Measurements from ENCODE around the gene GABRR2.
"Not testable (repeated sequence)": the region's sequence is repeated elsewhere in the genome, so short reads cannot be mapped to it uniquely, and the experiment has no call there.

GABRR2 gene

DNA sequence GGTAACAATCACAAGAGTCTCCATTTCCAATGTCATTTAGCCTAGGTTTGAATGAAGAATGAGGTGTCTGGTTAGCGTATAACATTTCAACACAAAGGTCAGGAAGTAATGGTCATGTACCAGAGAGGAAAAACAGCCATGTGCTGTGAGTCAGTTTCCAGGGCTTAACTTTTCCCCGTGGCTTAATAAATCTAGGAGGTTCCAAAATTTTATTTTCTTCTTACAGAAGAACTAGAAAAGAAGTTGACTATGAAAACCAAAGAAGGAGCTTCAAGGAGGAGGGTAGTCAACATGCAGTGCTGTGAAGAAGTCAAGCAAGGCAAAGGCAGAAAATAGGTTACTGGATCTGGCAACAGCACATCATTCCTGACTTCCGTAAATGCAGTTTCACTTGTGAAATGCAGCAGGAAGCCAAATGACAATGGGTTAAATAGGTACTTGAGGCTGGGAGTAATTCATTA lies 8.4 kb upstream of the GABRR2 start:
- no peak for DNase-seq

DNA sequence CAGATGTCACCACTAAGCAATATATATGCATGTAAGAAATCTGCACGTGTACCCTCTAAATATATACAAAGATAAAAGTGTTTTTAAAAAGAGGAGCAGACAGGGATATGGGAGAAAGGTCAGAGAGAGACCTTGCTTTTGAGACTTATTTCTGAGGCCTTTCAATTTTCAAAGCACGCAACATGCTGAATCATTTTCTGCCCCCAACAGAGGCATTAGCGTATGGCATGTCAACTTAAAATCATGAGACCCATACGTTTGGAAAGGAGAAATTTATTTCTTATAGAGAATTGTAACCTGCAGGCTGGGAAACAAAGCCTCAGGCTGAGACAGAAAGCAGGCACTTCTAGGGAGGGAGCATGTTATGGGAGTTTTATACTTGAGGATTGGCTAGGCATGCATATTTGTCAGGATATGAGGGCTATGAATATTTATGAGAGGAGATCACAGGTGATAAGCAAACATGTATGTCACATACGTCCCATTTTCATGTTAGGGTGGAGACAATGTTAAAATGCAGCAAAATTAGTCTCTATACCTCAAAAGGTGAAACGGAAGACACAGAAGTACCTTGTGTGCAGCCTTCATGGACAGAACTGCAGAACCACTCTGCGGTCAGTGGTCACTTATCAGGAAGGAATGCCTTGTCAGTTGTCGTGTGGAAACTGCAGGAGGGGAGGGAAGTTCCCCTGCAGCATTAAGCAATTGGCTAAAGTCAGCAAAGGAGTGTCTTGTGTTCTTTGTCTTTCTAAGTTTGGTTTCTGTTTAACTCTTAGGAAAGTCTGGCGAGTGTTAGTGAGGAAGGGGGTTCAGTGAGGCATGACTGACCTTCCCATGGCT lies 6.3 kb upstream of the GABRR2 start:
- no peak for DNase-seq

DNA sequence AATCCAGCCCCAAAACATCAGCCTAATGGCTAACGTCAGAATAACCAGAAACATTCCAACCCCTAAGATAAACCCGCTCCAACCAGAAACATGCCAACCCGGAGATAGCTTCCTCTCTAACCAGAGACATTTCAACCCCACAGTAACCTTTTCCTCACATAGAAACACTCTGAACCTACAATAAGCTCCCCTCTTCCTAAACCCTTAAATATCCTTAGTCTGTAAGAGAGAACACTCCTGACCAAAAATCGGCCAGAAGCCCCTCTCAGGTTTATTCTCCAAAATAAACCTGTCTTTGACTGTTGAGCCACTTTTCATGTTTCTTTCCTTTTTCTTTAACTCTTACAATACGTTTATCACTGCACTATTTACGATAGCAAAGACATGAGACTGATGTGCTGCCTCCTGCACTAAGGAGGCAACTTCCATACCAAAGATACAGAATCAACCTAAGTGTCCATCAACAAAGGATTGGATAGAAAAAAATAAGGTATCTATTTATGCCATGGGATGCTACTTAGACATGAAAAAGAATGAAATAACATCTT lies 5.0 kb upstream of the GABRR2 start:
- no peak for DNase-seq

DNA sequence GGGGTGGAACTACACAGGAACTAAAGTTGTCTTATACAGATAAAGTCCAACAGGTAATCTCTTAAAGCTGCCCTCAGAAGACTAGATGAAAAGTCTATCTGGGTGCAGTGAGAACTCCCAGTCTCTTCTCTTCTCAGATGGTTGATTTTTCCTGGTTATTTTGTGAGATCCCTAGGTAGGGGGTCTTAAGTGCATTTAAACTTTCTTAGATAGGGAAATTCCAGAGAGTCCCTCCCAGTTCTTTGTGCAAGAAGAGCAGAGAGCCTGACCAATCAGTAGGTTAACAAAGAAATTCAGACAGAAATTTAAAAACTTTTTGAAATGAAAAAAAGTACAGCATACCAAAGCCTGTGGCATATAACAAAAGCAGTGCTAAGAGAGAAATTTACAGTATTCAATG lies 2.0 kb upstream of the GABRR2 start:
- DNase-seq = no peak

DNA sequence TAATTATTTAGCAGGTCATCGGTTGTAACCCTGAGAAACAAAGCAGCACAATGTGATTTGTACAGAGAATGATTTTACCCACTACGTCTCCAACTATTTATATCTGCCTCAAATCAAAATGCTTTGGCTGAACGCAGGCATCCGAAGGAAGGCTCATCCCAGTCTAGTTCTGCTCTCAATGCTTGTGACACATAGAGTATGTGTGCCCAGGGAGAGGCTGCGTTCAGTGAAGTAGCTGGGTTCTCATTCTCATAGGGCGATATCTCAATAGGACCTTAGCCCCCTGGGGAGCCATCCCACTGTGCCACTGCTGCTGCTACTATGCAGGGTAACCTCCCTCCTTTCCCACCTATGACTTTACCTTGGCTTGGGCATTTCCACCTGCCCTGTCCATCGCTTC lies 407 bp downstream of the GABRR2 start:
- no peak for DNase-seq

DNA sequence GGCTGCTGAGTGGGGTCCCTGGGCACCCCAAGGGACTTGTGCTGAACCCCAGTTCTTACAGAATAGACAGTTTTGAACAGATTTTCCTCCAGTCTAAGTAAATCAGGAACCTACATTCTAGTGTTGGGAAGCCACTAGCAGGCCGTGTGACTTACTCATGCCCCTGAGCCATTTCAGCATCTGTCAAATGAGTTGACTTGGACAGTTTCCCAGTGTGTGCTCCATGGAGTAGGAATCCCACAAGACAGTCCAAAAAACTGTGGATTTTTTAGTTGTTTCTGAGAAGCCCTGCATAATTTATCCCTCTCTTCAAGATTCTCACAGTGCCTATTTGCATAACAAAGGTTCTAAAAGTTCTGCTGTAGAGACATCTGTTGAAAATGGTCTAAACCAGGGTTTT lies 2.1 kb downstream of the GABRR2 start:
- DNase-seq = peak; percentile 88

DNA sequence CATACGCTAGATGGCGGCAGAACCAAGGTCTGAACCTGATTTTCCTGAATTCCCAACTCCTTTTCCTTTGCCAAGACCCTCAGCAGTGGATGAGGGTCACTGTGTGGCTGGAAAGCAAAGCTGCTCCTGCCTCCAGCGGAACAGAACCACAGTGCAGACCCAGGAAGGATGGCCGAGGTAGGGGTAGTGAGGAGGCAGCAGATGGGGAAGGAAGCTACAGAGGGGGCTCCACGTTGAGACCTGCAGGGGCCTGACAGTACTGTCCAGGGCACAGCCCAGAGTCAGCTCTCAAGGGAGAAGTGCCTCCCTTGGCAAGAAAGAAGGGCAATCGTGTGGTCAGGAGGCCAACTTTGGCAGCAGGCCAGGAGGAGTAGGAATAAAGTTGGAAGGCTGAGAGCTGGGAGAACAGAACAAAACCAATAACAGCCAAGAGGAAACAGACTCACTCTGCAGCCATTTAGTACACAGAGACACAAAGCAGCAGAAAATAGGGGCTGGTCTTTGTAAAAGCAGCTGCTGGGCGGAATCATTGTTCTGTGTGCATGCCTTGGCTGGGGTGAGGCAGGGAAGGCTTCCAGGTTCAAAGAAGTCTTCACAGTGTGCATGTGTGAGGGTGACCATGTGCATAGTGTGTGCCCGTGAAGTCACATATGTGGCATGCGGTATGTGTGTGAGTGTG lies 3.1 kb downstream of the GABRR2 start:
- DNase-seq = peak; percentile 63

DNA sequence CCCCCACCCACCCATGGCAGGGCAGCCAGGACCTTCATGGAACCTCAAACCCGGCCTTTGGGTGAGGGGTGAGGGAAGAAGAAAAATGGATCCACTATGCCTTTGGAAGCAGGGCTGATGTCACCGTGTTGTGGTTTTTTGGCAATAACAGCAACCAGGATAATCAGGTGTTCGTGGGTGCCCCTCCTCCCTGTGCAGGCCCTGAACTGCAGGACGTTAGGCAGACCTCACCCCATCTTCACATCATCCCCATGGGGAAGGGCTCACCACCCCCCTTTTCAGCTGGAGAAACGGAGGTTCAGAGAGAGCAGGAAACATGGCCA lies 3.6 kb downstream of the GABRR2 start:
- DNase-seq = no peak

DNA sequence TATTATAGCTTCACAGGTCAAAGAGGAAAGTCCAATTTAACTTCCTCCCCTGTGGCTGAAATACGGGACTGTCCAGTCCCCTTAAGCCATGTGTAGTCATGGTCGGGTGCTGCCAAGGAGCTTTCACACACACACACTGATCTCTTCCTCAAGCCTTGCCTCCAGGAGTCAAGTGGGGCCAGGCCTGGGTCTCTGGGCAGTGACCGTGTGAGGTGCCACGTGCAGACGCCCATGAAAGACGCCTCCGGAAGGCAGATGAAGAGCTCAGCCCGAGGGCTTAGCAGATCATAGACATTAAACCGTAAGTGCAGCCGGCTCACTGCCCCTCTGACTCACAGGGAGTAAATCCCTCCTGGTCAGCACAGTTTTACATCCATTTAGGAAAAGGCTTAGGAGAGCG lies 4.2 kb downstream of the GABRR2 start:
- peak; percentile 4 for DNase-seq

DNA sequence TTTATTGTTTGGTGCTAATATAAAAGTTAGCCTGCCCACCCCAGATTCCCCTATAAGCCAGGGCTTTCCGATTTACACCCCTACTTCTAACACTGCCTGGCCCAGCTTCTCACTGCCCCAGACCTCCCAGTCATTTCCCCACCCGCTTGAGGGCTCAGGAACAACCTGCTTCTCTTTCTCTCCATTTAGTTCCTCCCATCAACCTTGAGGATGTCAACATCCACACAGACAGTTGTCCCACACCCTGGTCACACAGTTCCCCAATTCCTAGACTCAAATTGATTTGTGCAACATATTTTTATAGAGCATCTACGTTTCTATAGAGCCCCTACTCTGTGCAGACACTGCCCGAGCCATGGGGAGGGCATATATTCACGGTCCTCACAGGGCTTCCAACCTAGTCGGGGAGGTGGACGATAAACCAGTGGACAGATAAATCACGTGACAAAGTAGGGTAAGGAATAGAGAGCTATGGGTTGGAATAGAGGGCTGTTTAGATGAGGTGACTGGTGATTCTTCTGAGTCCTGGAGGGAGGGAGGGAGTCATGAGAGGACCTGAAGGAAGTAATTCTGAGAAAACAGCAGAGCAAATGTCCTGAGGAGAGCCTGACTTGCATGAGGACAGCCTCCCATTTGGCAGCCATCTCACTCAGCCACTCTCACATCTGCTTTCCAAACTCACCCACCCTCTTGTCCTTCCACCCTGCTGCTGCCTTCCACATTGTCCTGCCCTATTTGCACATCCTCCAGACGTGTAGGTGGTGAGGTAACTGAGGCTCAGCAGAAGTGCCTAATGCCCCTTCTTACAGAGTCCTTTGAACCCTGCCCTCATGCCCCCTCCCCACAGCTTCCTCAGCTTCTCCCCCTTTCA lies 6.3 kb downstream of the GABRR2 start:
- no peak for DNase-seq

DNA sequence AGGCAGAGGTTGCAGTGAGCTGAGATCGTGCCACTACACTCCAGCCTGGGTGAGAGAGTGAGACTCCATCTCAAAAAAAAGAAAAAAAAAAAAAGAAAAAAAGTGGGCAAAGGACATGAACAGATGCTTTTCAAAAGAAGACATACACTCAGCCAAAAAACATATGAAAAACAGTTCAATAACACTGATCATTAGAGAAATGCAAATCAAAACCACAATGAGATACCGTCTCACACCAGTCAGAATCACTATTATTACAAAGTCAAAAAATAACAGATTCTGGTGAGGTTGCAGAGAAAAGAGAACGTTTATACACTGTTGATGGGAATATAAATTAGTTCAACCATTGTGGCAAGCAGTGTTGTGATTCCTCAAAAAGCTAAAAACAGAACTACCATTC lies 10.6 kb downstream of the GABRR2 start:
- not testable (repeated sequence) for DNase-seq

DNA sequence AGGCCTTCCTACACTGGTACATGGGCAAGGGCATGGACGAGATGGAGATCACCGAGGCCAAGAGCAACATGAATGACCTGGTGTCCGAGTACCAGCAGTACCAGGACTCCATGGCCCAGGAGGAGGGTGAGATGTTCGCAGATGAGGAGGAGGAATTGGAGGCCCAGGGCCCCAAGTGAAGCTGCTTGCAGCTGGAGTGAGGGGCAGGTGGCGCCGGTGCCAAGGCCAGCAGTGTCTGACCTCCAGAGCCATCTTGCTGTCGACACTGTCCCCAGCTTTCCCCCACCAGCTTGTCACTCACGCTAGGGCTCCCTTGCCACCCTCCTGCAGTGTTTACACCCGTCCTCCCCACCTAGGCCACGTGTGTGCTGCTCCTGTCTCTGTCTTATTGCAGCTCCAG lies 12.2 kb downstream of the GABRR2 start:
- DNase-seq = no peak

DNA sequence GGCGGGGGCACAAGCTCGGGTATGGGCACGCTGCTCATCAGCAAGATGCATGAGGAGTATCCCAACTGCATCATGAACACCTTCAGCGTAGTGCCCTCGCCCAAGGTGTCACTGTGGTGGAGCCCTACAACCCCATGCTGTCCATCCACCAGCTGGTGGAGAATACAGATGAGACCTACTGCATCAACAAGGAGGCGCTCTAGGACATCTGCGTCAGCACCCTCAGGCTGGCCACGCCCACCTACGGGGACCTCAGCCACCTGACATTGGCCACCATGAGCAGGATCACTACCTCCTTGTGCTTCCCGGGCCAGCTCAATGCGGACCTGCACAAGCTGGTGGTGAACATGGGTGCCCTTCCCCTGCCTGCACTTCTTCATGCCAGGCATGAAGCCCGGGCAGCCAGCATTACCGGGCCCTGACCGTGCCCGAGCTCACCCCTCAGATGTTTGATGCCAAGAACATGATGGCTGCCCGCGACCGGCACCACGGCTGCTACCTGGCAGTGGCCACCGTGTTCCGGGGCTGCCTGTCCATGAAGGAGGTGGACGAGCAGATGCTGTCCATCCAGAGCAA lies 12.8 kb downstream of the GABRR2 start:
- DNase-seq = no peak

DNA sequence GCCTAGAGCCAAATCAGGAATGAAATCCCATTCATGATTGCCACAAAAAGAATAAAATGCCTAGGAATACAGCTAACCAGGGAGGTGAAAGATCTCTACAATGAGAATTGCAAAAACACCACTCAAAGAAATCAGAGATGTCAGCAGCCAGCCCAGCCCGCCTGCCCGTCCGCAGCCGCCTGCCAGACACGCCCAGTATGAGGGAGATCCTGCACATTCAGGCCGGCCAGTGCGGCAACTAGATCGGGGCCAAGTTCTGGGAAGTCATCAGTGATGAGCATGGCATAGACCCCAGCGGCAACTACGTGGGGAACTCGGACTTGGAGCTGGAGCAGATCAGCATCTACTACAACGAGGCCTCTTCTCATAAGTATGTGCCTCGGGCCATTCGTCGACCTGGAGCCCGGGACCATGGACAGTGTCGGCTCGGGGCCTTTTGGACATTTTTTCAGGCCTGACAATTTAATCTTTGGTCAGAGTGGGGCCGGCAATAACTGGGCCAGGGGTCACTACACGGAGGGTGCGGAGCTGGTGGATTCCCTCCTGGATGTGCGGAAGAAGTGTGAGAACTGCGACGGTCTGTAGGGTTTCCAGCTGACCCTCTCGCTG lies 13.4 kb downstream of the GABRR2 start:
- no peak for DNase-seq

DNA sequence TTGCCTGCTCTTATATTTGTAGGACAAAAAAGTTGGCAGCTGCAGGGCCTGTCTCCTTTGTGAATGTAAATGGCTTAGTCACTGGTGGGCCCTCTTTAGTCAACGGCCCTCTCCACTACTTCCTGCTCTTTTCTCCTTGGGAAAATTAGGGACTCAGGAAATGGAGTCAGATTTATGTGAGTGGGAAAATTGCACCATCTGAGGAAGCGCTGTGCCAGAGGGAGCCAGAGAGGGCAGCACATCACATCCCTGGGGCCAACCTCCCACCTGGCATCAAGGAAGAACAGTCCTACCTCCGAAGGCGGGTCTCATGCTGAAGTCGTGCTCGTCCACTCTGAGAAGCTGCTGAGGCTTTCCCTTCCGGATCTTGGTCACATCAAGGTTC lies 15.6 kb downstream of the GABRR2 start:
- peak; percentile 8 for DNase-seq

DNA sequence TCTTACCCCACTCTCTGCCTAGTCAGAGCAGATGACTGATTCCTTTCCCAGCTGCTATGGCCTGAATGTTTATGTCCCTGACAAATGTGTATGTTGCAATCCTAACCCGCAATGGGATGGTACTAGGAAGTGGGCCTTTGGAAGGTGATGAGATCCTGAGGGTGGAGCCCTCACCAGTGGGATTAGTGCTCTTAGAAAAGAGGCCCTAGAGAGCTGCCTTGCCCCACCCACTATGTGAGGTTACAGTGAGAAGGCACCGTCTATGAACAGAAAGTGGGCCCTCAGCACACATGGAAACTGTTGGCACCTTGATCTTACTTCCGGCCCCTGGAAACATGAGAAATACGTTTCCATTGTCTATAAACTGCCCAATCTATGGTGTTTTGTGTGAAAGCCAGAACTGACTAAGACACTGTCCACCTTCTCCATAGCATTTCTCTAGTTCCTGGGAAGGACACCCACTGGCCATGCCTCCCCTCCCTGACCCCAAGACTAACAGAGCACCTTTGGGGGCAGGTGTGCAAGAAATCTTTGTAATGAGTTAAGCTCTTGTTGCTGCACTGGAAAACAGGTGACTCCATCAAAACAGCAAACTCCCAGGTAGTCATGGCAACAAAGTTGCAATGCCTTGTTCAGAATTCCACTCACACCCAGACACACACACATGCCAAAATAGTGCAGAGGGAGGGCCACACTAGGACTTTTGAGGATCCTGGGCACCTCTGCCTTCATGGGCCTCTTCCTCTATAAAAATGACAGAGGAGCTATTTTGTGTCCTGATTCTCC lies 16.2 kb downstream of the GABRR2 start:
- peak; percentile 11 for DNase-seq

DNA sequence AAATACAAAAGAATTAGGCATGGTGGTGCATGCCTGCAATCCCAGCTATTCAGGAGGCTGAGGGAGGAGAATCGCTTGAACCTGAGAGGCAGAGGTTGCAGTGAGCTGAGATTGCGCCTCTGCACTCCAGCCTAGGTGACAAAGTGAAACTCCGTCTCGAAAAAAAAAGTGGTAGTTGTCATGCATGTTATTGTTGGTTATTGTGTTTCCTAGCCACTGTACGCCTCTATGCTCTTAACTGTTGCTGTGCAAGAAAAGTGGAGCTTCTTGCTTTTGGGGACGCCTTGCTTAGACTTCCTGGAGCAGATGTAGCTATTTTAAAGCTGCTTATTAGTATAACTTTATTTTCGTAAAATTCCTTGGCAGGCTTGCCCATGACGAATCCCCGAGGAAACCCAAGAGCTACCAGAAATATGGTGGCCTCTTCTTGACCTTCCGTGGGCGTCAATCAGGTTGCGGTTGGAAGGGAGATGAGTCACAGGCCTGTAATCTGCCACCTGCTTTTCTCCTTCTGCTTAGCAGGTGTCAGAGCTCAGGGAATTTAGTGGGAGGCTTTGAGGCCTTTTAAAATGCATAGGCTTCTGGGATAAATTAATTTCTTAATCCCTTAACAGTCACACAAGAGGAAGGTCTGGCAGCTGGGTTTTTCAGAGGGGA lies 17.3 kb downstream of the GABRR2 start:
- DNase-seq = peak; percentile 92

DNA sequence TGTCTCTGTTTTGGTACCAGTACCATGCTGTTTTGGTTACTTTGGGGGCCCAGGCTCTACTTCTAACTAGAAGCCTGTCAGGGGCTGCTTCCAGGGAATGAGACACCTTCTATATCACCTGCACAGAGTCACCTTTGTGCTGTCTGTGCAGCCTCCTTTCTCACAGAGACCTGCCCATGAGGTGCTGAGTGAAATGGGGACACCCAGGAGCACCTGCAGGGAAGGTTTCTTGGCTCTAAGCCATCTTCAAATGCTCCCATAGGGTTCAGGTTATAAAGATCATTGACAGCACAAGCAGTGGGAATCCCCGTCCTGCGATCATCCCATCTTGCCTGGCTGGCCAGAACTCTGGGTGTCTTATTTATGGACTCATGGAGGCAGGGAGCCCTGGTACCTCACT lies 19.1 kb downstream of the GABRR2 start:
- no peak for DNase-seq

DNA sequence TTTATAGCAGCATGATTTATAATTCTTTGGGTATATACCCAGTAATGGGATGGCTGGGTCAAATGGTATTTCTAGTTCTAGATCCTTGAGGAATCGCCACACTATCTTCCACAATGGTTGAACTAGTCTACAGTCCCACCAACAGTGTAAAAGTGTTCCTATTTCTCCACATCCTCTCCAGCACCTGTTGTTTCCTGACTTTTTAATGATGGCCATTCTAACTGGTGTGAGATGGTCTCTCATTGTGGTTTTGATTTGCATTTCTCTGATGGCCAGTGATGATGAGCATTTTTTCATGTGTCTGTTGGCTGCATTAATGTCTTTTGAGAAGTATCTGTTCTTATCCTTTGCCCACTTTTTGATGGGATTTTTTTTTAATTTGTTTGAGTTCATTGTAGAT lies 20.0 kb downstream of the GABRR2 start:
- not testable (repeated sequence) for DNase-seq

DNA sequence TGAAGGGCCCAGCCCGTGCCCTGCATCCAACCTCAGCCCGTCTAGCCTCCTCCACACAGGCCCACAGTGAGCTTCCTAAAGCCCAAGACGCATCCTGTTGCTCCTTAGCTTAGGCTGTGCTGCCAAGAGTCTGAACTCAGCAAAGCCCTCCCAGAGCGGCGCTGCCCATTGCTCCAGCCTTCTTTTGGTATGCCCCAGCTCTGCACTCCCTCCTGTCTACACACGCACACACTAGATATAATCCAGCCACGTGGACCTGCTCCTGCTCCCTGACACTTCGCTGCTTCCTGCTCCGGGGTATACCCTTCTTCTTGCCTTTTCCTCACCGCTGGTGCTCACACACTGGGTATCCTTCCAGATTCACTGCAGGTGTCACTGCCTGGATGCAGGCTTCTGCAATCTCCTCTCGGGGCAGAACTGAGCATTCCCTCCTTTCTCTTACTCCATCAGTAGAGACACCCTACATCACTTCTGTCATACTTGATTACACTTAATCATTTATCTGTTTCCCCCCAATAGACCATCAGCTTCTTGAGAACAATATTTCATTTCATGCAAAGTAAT lies 23.8 kb downstream of the GABRR2 start:
- DNase-seq = no peak
